Activated CD8-positive, alpha-beta T cell treated with anti-CD3 and anti-CD28 coated beads, Interleukin-2, amount 10 ng/mL, durations not matched to agents 7 days and 5 days (primary cell): ENCODE results near the gene CLTA. TPM values are rescaled to one million over a fixed set of nuclear protein-coding genes. Genes with fewer than 3 reads are reported as not detected.

Experiments used
- ATAC-seq: fragments of 150-1000 bp; cut with Tn5 transposase; one replicate; pipeline ENCODE4 v1.10.0; 2021; ENCODE audit warnings: moderate library complexity
- CTCF ChIA-PET: fragments of 350-600 bp; sonication (Branson Sonifier 250); formaldehyde crosslinking; loops from one replicate; lab custom pipeline; 2021; ENCODE audit warnings: antibody characterized with exemption; lab: Charles Lee
- POLR2A ChIA-PET: fragments of 350-600 bp; sonication (Branson Sonifier 250); formaldehyde crosslinking; loops from one replicate; lab custom pipeline; 2021; ENCODE audit warnings: antibody characterized with exemption; lab: Charles Lee
- DNase-seq: peaks from one replicate; pipeline ENCODE4 v3.0.0-alpha.2; 2020
- H3K27ac Mint-ChIP-seq: one replicate; pipeline ENCODE4 v1.8.0; 2021; ENCODE audit warnings: mild to moderate bottlenecking, mixed read lengths
- H3K27me3 Mint-ChIP-seq: one replicate; pipeline ENCODE4 v1.8.0; 2021; ENCODE audit warnings: low read depth, mixed read lengths
- H3K36me3 Mint-ChIP-seq: one replicate; pipeline ENCODE4 v1.8.0; 2021; ENCODE audit warnings: low read depth, mixed read lengths
- H3K4me1 Mint-ChIP-seq: one replicate; pipeline ENCODE4 v1.8.0; 2021; ENCODE audit warnings: low read depth, mixed read lengths
- H3K4me3 Mint-ChIP-seq: one replicate; pipeline ENCODE4 v1.8.0; 2021; ENCODE audit warnings: mild to moderate bottlenecking, mixed read lengths
- H3K9me3 Mint-ChIP-seq: one replicate; pipeline ENCODE4 v1.8.0; 2022; ENCODE audit warnings: mixed read lengths; ENCODE audit not compliant: insufficient read depth
- total RNA-seq, 2 experiments: library from RNA; stranded (reverse); gene quantifications; one replicate each; pipeline ENCODE4 v1.2.3, GENCODE V29; 2021

Gene CLTA
- total RNA-seq, 2 experiments from 2014 or later = 167 to 170 TPM

GRCh38 chr9:36189976-36190375, 745 bp upstream of the CLTA start:
- Mint-ChIP-seq H3K4me1 (peaks cover 49% of the 10 kb centered on the region), H3K9me3 (no peaks in the 10 kb centered on the region), H3K36me3 (peaks cover 28% of the 10 kb centered on the region), H3K4me3 (peak overlapping the region; percentile 93), H3K27me3 (peaks cover 8% of the 10 kb centered on the region), H3K27ac (no peak overlapping the region)
- DNase-seq (no peak), ATAC-seq (no peak)
- CTCF ChIA-PET = interaction anchor here (0.6 to 6.3 kb wide), 43 partner anchors 8 to 464 kb away, joined by 3 to 71 read pairs (median 5); partner anchors contain the start of genes CCIN, GLIPR2 and GNE
- POLR2A ChIA-PET = interaction anchor here (0.6 to 4.2 kb wide), 19 partner anchors 8 to 1028 kb away, joined by 3 to 26 read pairs (median 5); partner anchors contain the start of genes CCIN, GNE, RNF38 and UNC13B

- Mint-ChIP-seq H3K4me1 (peaks cover 55% of the 10 kb centered on the region), H3K27me3 (peaks cover 8% of the 10 kb centered on the region), H3K36me3 (peaks cover 34% of the 10 kb centered on the region), H3K27ac (peak overlapping the region; percentile 91), H3K4me3 (peak overlapping the region; percentile 93), H3K9me3 (no peaks in the 10 kb centered on the region)
- peak; percentile 67 for DNase-seq
- ATAC-seq = peak; percentile 35
- CTCF ChIA-PET = interaction anchor here (0.8 to 6.3 kb wide), 25 partner anchors 8 to 538 kb away, joined by 3 to 71 read pairs (median 5); partner anchors contain the start of gene GLIPR2
- POLR2A ChIA-PET = interaction anchor here (0.6 to 4.2 kb wide), 16 partner anchors 11 to 329 kb away, joined by 3 to 26 read pairs (median 6); partner anchors contain the start of genes CCIN, GNE and RNF38
These were observed 547 bp downstream of the CLTA start for GRCh38 chr9:36191290-36191645.

GRCh38 chr9:36191686-36192085, 965 bp downstream of the CLTA start:
- ChIA-PET CTCF (interaction anchor here (1.0 to 6.3 kb wide), 14 partner anchors 9 to 537 kb away, joined by 3 to 71 read pairs (median 5); no protein-coding TSS in a partner anchor), POLR2A (interaction anchor here (0.6 to 4.2 kb wide), 12 partner anchors 10 to 1090 kb away, joined by 3 to 26 read pairs (median 6); partner anchors contain the start of genes CCIN and GNE)
- peak overlapping the region; percentile 91 for H3K27ac Mint-ChIP-seq
- no peak for ATAC-seq
- DNase-seq = no peak
- H3K9me3 Mint-ChIP-seq = no peaks in the 10 kb centered on the region
- peaks cover 35% of the 10 kb centered on the region for H3K36me3 Mint-ChIP-seq
- peaks cover 8% of the 10 kb centered on the region for H3K27me3 Mint-ChIP-seq
- peak overlapping the region; percentile 93 for H3K4me3 Mint-ChIP-seq
- peaks cover 55% of the 10 kb centered on the region for H3K4me1 Mint-ChIP-seq

GRCh38 chr9:36192196-36192595, 1.5 kb downstream of the CLTA start:
- Mint-ChIP-seq H3K4me1 (peaks cover 53% of the 10 kb centered on the region), H3K4me3 (peak overlapping the region; percentile 93), H3K27me3 (peaks cover 8% of the 10 kb centered on the region), H3K27ac (peak overlapping the region; percentile 91), H3K36me3 (peaks cover 35% of the 10 kb centered on the region), H3K9me3 (no peaks in the 10 kb centered on the region)
- DNase-seq (no peak), ATAC-seq (no peak)
- POLR2A ChIA-PET = interaction anchor here (0.8 to 4.2 kb wide), 4 partner anchors 10 to 1090 kb away, joined by 3 to 26 read pairs (median 13); no protein-coding TSS in a partner anchor
- CTCF ChIA-PET = interaction anchor here (1.4 to 6.3 kb wide), 8 partner anchors 10 to 239 kb away, joined by 3 to 71 read pairs (median 6); no protein-coding TSS in a partner anchor

DNA sequence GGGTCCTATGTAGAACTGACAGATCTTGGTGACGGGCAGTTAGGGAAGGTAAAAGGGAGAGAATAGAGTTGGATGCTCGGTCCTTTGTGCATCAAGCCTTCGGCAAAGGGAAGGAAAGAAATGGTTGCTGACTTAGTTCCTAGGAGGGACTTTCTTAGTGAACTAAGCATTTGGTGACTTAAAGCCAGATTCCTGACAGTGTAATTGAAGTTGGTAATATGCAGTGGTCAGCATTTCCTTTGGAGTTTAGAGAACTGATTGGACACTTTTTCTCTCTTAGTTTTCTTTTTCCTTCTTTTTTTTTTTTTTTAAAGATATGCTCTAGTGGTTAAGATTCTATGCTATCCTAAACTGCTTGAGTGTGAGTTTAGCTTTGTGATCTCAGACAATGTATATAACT, 2.3 kb downstream of the CLTA start:
- Mint-ChIP-seq H3K4me1 (peaks cover 46% of the 10 kb centered on the region), H3K27me3 (peaks cover 8% of the 10 kb centered on the region), H3K27ac (peak overlapping the region; percentile 4), H3K36me3 (peaks cover 39% of the 10 kb centered on the region), H3K4me3 (peak overlapping the region; percentile 93), H3K9me3 (no peaks in the 10 kb centered on the region)
- CTCF ChIA-PET = interaction anchor here (1.4 to 6.3 kb wide), 5 partner anchors 9 to 240 kb away, joined by 3 to 71 read pairs (median 4); no protein-coding TSS in a partner anchor
- no peak for DNase-seq
- POLR2A ChIA-PET = interaction anchor here (1.5 kb wide), 1 partner anchor 65 kb away, joined by 5 read pairs; the partner anchor contains the start of gene GNE
- ATAC-seq = no peak

GRCh38 chr9:36194326-36195000, 3.7 kb downstream of the CLTA start:
- Mint-ChIP-seq H3K27me3 (no peaks in the 10 kb centered on the region), H3K27ac (peak overlapping the region; percentile 41), H3K9me3 (no peaks in the 10 kb centered on the region), H3K36me3 (peaks cover 46% of the 10 kb centered on the region), H3K4me1 (peaks cover 45% of the 10 kb centered on the region), H3K4me3 (no peak overlapping the region)
- CTCF ChIA-PET = interaction anchor here (0.6 to 6.3 kb wide), 3 partner anchors 27 to 134 kb away, joined by 3 to 71 read pairs (median 5); no protein-coding TSS in a partner anchor
- ATAC-seq (no peak), DNase-seq (no peak)
- POLR2A ChIA-PET = interaction anchor here (0.6 to 1.5 kb wide), 2 partner anchors 11 to 64 kb away, joined by 3 to 5 read pairs; partner anchors contain the start of gene GNE

GRCh38 chr9:36204906-36205547, 14.3 kb downstream of the CLTA start:
- POLR2A ChIA-PET = interaction anchor here (0.5 to 2.1 kb wide), 3 partner anchors 14 to 253 kb away, joined by 3 to 9 read pairs (median 4); partner anchors contain the start of gene CLTA
- no peak for ATAC-seq
- H3K4me3 Mint-ChIP-seq = no peak overlapping the region
- peaks cover 51% of the 10 kb centered on the region for H3K4me1 Mint-ChIP-seq
- H3K9me3 Mint-ChIP-seq = no peaks in the 10 kb centered on the region
- no peak overlapping the region for H3K27ac Mint-ChIP-seq
- H3K36me3 Mint-ChIP-seq = peaks cover 79% of the 10 kb centered on the region
- DNase-seq = no peak
- H3K27me3 Mint-ChIP-seq = no peaks in the 10 kb centered on the region
- CTCF ChIA-PET = interaction anchor here (0.6 to 1.7 kb wide), 3 partner anchors 8 to 102 kb away, joined by 3 to 5 read pairs (median 3); partner anchors contain the start of gene CLTA

DNA sequence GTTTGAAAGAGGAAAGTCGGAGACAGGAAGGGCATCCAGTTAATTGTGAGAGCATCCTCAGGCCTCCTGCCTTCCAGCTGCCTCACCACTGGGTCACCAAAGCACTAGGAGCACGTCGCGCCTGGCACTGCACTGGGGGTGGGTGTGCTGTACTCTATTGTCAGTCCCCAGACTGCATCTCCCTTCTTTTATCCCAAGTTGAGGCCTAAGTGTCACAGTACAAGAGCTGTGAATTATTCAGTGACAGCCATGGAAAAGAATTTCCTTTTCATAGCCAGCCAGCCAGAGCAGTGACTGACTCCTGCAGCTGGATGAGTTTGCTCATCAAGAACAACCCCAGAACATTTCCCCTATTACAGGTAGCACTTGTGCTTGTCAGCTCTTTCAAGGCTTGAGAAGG, 16.3 kb downstream of the CLTA start:
- Mint-ChIP-seq H3K27me3 (no peaks in the 10 kb centered on the region), H3K4me3 (no peak overlapping the region), H3K9me3 (no peaks in the 10 kb centered on the region), H3K36me3 (peaks cover 85% of the 10 kb centered on the region), H3K27ac (peak overlapping the region; percentile 28), H3K4me1 (peaks cover 54% of the 10 kb centered on the region)
- ChIA-PET POLR2A (interaction anchor here (2.1 kb wide), 1 partner anchor 16 kb away, joined by 9 read pairs; the partner anchor contains the start of gene CLTA), CTCF (interaction anchor here (1.4 to 1.8 kb wide), 3 partner anchors 12 to 199 kb away, joined by 4 to 8 read pairs (median 8); partner anchors contain the start of gene CLTA)
- ATAC-seq (no peak), DNase-seq (no peak)

DNA sequence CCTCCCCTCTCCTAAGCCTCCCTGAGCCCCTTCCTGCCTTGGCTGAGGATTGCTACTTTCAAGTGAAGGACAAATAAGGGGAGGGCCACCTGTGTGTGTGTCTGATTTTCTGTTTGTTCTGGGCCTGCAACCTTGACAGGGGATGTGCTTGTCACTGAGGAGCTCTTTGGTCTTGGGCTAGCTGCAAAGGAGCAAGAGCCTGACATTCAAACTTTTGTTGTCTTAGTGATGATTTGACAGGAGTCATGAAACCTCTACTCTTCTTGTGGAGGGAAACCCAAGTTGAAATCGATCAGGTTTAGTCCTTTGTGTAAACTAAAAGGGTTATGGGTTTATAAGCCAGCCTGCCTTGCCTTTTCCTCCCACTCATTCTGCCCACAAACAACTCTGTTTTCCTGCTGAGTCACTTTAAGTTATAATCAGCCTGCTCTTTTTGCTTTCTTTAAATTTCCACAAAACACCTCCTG, 16.9 kb downstream of the CLTA start:
- Mint-ChIP-seq H3K27ac (peak overlapping the region; percentile 78), H3K9me3 (no peaks in the 10 kb centered on the region), H3K4me1 (peaks cover 54% of the 10 kb centered on the region), H3K4me3 (no peak overlapping the region), H3K27me3 (no peaks in the 10 kb centered on the region), H3K36me3 (peaks cover 87% of the 10 kb centered on the region)
- ATAC-seq (no peak), DNase-seq (no peak)
- ChIA-PET CTCF (interaction anchor here (1.4 to 1.8 kb wide), 4 partner anchors 11 to 199 kb away, joined by 4 to 8 read pairs (median 6); partner anchors contain the start of gene CLTA), POLR2A (interaction anchor here (0.6 to 2.1 kb wide), 2 partner anchors 17 to 28 kb away, joined by 3 to 9 read pairs; partner anchors contain the start of gene CLTA)

GRCh38 chr9:36208521-36209253, 18.0 kb downstream of the CLTA start:
- ChIA-PET POLR2A (no interaction called here), CTCF (interaction anchor here (1.7 to 1.8 kb wide), 2 partner anchors 18 to 120 kb away, joined by 4 to 8 read pairs; partner anchors contain the start of gene CLTA)
- peaks cover 90% of the 10 kb centered on the region for H3K36me3 Mint-ChIP-seq
- no peaks in the 10 kb centered on the region for H3K27me3 Mint-ChIP-seq
- H3K4me3 Mint-ChIP-seq = no peak overlapping the region
- DNase-seq = no peak
- peak overlapping the region; percentile 74 for H3K27ac Mint-ChIP-seq
- peaks cover 64% of the 10 kb centered on the region for H3K4me1 Mint-ChIP-seq
- ATAC-seq = no peak
- no peaks in the 10 kb centered on the region for H3K9me3 Mint-ChIP-seq
